ENCODE data around the gene SULT1A2. TPM values are rescaled to one million over a fixed set of nuclear protein-coding genes. Genes with fewer than 3 reads are reported as not detected.
"Not testable (repeated sequence)": the region's sequence is repeated elsewhere in the genome, so short reads cannot be mapped to it uniquely, and the experiment has no call there.

SULT1A2 gene
- total RNA-seq, 1 donor = 0.27 TPM

GRCh38 chr16:28562199-28562598, 34.7 kb downstream of the SULT1A2 start:
- DNase-seq (ENCODE audit: low read depth in 2 of 3, low spot score in 2 of 3) = no peak

GRCh38 chr16:28561557-28562187, 35.2 kb downstream of the SULT1A2 start:
- no peak for DNase-seq (ENCODE audit: low read depth in 2 of 3, low spot score in 2 of 3)

- DNase-seq (ENCODE audit: low read depth in 2 of 3, low spot score in 2 of 3) = no peak
Observed at GRCh38 chr16:28558456-28558855, 38.4 kb downstream of the SULT1A2 start.

GRCh38 chr16:28556914-28557320, 39.9 kb downstream of the SULT1A2 start:
- no peak for DNase-seq (ENCODE audit: low read depth in 2 of 3, low spot score in 2 of 3)

- DNase-seq (ENCODE audit: low read depth in 2 of 3, low spot score in 2 of 3) = no peak
Observed at GRCh38 chr16:28555561-28555960, 41.3 kb downstream of the SULT1A2 start.

GRCh38 chr16:28554634-28555423, 42.0 kb downstream of the SULT1A2 start:
- no peak for DNase-seq (ENCODE audit: low read depth in 2 of 3, low spot score in 2 of 3)

- peak; percentile 93 to 97 (median 96) for DNase-seq (ENCODE audit: low read depth in 2 of 3, low spot score in 2 of 3)
Observed at GRCh38 chr16:28553776-28554633, 42.8 kb downstream of the SULT1A2 start, which contains the start of gene SGF29. SGF29 (plus strand) TSS chr16:28553920; CDS start chr16:28581070, 27,150 bp downstream.

- DNase-seq (ENCODE audit: low read depth in 2 of 3, low spot score in 2 of 3) = peak in 2 of 3 donors; percentile 54 to 75
Observed at GRCh38 chr16:28549301-28549899, 47.5 kb downstream of the SULT1A2 start.

GRCh38 chr16:28548306-28548802, 48.5 kb downstream of the SULT1A2 start:
- DNase-seq (ENCODE audit: low read depth in 2 of 3, low spot score in 2 of 3) = no peak

GRCh38 chr16:28546626-28547025, 50.2 kb downstream of the SULT1A2 start:
- DNase-seq (ENCODE audit: low read depth in 2 of 3, low spot score in 2 of 3) = no peak

GRCh38 chr16:28545964-28546363, 50.9 kb downstream of the SULT1A2 start:
- not testable (repeated sequence) for DNase-seq (ENCODE audit: low read depth in 2 of 3, low spot score in 2 of 3)

GRCh38 chr16:28544998-28545397, 51.9 kb downstream of the SULT1A2 start:
- DNase-seq (ENCODE audit: low read depth in 2 of 3, low spot score in 2 of 3) = no peak

GRCh38 chr16:28543072-28543471, 53.8 kb downstream of the SULT1A2 start:
- peak in 2 of 3 donors; percentile 56 to 81 for DNase-seq (ENCODE audit: low read depth in 2 of 3, low spot score in 2 of 3)

GRCh38 chr16:28542646-28543045, 54.2 kb downstream of the SULT1A2 start:
- DNase-seq (ENCODE audit: low read depth in 2 of 3, low spot score in 2 of 3) = no peak

Other genes starting within 250 kb of the SULT1A2 start
- gene NPIPB6, start 233.5 kb downstream of the SULT1A2 start, total RNA-seq = 1.1 TPM
- 249 TPM for gene EIF3CL, start 193.2 kb downstream of the SULT1A2 start, total RNA-seq
- not detected for gene NPIPB7, start 124.7 kb downstream of the SULT1A2 start, total RNA-seq
- 39.0 TPM for gene CLN3, start 105.0 kb downstream of the SULT1A2 start, total RNA-seq
- 2.7 TPM for gene APOBR, start 102.4 kb downstream of the SULT1A2 start, total RNA-seq
- gene IL27, start 90.2 kb downstream of the SULT1A2 start, total RNA-seq = not detected
- not detected for gene NUPR1, start 58.1 kb downstream of the SULT1A2 start, total RNA-seq
- gene SGF29, start 43.1 kb downstream of the SULT1A2 start, total RNA-seq = 36.1 TPM
- gene SULT1A1, start 13.0 kb upstream of the SULT1A2 start, total RNA-seq = 24.0 TPM
- gene NPIPB8, start 41.0 kb upstream of the SULT1A2 start, total RNA-seq = not detected
- 361 TPM for gene EIF3C, start 114.4 kb upstream of the SULT1A2 start, total RNA-seq
- gene NPIPB9, start 154.7 kb upstream of the SULT1A2 start, total RNA-seq = 0.54 TPM
- gene ATXN2L, start 225.9 kb upstream of the SULT1A2 start, total RNA-seq = 98.0 TPM
- 162 TPM for gene TUFM, start 249.3 kb upstream of the SULT1A2 start, total RNA-seq